NCI-H128 (cell line): Measurements from ENCODE around the gene MRPL30.
"Not testable (repeated sequence)": the region's sequence is repeated elsewhere in the genome, so short reads cannot be mapped to it uniquely, and the experiment has no call there.

Source experiments
- DNase-seq: peaks from one replicate; lab custom pipeline; 2025; ENCODE audit not compliant: unreplicated experiment; lab: John Stamatoyannopoulos, UW

Gene MRPL30

DNA sequence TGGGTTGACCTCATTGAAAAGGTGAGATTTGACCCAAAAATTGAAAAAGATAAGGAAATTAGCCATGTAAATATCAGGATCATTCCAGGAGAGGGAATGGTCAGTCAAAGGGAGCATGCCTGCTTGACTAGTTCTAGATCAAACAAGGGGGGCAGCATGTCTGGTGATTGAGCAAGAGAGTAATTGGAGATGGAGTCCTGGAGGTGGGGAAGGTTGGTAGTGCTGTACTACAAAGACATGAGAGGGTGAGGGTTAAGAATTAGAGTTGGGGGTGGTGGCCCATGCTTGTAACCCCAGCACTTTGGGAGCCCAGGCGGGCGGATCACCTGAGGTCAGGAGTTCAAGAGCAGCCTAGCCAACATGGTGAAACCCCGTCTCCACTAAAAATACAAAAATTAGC, 2.0 kb downstream of the MRPL30 start:
- no peak for DNase-seq

DNA sequence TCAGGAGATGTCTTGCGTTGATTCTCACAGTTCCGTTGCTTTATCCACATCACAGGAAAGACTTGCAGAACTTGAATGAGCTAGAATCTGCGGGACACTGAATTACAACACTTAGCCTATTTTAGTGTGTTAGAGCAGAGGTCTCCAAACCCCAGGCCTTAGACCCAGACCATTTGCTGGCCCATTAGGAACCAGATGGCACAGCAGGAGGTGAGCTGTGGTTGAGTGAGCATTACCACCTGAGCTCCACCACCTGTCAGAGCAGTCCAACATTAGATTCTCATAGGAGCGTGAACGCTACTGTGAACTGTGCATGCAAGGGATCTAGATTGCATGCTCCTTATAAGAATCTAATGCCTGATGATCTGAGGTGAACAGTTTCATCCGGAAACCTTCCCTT, 3.8 kb downstream of the MRPL30 start:
- DNase-seq: no peak

DNA sequence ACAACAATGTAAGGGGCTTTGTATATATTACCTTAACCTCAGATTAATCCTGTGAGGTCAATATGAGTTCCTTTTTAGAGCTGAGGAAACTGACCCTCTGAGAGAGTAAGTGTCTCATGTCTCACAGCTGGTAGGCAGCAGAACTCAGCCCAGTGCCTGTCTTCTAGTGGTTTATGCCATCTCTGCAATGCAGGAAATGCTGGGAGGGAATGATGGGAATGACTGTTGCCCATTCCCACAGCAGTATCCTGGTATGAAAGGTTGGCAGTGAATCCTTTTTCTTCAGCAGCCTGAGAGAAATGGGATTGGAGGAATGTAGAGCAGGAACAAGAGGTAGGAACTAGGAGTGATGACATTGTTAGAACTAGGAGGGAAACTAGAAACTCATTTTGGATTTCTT, 6.0 kb downstream of the MRPL30 start:
- no peak for DNase-seq

DNA sequence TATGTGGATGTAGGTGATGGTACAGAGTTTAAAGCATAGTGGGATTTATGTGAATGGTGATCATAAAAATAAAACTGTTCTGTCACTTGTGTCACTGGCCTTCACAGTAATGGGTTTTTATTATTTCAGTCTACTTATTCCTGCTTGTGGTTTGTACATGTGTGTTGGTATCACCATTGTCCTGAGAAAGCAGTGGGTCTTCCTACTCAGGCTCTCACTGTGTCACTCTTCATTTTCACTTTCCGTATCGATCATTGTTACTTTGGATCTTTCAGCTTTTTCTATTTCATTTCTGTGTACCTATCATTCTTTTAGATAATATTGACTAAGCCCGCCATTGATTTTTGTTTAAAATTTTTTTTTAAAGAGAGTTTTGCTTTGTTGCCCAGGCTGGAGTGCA, 7.4 kb downstream of the MRPL30 start:
- no peak for DNase-seq

DNA sequence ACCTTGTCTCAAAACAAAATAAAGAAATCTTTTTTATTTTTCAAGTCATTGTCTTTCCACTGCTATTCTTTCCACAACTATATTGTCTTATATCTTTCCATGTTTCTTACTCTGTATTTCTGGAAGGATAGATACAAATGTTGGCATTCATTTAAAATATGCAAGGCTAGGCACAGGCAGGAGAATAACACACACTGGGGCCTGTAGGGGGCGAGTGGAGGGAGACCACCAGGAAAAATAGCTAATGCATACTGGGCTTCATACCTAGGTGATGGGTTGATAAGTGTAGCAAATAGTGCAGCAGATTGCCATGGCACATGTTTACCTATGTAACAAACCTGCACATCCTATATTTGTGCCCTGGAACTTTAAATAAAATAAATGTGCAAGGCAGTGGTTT, 9.6 kb downstream of the MRPL30 start:
- no peak for DNase-seq

DNA sequence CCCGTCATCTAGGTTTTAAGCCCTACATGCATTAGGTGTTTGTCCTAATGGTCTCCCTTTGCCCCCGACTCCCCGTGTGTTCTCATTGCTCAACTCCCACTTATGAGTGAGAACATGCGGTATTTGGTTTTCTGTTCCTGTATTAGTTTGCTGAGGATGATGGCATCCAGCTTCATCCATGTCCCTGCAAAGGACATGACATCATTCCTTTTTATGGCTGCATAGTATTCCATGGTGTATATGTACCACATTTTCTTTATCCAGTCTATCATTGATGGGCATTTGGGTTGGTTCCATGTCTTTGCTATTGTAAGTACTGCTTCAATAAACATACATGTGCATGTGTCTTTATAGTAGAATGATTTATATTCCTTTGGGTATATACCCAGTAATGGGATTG, 11.4 kb downstream of the MRPL30 start:
- not testable (repeated sequence) for DNase-seq

DNA sequence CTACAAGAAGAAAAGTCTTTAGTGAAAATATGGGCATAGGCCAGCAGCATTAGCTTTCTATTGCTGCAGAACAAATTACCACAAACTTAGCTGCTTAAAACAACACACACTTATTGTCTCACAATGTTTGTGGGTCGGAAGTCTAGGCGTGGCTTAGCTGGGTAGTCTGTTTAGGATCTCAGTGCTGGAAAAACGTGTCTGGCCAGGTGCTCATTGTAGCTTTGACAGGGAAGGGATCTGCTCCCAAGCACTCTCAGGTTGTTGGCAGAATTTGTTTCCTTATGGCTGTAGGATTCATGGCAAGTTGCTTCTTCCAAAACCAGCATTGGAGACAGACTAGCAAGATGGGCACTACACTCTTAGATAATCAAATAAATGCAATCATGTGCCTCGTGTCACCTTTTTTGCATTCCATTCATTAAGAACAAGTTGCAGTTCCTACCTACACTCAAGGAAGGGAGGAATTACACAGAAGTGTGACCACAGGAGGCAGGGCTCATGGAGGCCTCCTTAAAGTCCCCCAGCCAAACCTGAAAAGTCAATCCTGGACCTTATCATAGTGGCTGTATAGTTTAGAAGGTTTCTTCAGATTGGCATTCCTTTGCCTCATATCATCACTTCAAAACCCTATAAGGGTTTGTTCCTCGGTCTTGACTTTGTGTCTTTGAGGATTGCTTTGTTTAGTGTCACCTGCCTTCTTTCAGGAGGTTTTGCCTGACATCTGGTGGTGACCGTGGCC, 17.3 kb downstream of the MRPL30 start:
- DNase-seq: no peak

DNA sequence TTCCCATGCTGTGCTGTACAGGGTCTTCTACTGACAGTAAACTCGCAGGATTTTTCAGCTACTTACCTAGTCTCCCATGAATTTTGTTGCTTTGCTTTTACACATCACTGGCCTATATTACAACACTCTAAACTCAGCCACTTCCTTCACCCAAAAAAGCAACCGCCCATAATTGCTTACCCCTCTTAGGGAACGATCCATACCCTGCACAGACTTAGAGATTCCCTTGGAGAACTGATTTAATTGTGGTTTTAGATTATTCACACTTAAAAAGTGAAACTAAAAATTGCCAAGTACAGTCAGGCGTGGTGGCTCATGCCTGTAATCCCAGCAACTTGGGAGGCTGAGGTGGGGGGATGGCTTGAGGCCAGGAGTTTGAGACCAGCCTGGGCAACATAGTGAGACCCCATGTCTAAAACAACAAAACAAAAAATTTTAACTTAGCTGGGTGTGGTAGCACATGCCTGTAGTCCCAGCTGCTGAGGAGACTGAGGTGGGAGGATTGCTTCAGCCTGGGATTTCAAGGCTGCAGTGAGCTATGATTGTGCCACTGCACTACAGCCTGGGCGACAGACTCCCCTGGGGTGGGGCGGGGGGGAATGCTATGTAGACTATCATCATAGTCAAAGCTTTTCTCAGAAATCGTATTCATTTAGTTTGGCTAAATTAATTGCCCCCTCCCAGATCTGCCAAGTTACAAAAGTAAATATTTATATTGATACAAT, 19.3 kb downstream of the MRPL30 start:
- DNase-seq: no peak

DNA sequence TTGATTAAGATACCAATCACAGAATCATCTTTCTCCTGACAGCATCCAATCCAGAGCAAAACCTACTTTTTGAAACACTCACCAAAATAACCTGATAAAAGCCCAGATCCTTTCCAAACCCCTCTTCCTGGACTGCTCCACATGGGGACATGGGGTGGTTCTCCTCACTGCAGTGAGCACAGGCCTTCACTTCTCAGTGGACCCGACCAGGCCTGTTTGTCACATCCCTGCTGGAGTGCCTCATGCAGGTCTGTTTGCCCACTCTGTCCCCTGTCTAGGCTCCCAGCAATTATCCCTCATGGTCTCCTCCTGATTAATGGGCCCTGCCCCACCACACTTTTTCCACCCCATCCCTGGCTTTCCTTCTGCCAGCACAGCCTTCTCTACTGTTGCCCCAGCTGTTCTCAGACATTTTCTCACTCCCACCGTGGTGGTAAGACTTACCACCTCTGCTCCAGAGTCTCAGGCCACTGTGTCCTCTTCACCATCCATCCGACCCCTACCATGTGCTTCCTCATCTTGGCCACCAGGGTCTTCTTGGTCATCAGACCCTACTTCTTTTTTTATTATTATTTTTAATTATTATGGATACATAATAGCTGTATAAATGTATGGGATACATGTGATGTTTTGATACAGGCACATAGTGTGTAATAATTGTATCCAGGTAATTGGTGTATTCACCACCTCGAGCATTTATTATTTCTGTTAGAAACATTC, 21.1 kb downstream of the MRPL30 start:
- DNase-seq: no peak

DNA sequence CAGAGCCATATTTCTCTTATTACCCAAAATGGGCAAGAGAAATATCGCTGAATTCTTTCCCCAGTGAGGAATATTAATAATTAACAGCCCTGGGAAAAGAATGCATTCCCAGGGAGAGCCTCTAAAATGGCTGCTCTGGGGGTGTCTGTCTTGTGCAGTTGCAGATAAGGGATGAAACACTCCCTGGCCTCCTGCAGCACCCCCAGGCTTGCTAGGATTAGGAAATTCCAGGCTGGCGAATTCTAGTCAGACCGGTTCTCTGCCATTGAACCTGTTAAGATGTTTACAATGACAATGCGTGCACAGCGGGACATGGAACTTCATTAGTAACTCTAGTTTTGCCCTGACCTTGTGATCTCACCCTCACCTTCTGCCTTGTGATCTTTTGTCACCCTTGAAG, 24.5 kb downstream of the MRPL30 start:
- DNase-seq: no peak

DNA sequence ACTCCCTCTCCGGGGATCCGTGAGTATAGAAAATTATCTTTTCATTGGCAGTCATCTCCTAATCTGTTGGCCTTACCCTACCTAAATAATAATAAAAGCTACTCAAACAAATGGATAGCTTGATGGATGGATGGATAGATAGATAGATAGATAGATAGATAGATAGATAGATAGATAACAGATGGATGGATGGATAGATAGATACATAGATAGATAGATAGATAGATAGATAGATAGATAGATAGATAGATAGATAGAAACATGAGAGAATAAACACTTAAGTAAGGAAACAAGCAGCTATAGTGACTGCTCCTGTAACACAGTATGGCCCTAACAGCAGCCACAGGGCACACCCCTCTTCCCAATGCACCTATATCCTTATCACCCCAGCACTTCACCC, 35.1 kb downstream of the MRPL30 start:
- no peak for DNase-seq

DNA sequence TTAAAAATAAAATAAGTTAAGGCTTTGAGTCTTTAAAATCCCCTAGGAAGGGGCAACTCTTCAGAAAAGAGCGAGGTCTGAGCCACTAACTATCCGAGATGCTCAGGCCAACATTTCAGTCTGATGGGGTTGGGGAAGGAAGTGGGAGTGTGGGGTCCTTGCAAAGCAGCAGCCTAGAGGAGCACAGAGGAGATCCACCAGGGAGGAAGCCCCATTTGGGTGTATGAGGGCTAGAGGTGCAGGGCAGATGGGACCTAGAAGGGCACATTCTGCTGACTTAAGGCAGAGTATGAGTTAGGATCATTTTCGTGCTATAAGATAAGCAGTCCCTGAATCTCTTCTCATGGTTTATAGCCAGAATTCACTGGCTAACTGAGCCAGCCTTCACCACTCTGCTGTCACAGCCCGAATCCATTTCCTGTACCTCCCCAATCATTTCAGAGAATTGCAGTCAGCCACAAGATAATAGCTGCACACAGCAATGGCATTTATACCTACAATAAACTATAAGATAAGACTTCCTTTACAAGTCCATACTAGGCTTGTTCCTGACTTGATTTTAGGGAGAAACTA, 37.0 kb downstream of the MRPL30 start:
- DNase-seq: no peak

DNA sequence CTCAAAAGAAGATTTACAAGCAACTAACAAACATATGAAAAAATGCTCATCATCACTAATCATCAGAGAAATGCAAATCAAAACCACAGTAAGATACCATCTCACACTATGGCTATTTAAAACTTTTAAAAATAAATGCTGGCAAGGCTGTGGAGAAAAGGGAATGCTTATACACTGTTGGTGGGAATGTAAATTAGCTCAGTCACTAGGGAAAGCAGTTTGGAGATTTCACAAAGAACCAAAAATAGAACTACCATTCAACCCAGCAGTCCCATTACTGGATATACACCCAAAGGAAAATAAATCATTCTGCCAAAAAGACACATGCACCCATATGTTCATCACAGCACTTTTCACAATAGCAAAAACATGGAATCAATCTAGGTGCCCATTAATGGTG, 52.2 kb downstream of the MRPL30 start:
- not testable (repeated sequence) for DNase-seq

DNA sequence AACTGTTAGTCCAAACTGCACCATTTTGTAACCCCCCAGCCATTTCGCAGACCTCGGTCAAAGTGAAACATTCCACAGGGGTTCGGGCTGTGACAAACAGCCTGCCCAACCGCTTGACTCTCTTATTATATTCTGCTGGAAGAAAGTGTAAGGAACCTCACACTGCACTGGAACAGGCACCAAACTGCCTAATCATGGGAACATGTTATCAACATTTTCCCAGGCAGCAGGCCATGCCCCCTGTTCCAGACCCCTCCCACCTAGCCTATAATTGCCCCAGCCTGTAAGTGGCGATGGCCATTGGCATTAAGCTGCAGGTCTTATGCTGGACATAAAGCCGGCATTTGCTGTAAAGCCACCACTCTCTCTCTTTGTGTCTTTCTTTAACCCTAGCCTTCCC, 57.6 kb downstream of the MRPL30 start:
- no peak for DNase-seq

DNA sequence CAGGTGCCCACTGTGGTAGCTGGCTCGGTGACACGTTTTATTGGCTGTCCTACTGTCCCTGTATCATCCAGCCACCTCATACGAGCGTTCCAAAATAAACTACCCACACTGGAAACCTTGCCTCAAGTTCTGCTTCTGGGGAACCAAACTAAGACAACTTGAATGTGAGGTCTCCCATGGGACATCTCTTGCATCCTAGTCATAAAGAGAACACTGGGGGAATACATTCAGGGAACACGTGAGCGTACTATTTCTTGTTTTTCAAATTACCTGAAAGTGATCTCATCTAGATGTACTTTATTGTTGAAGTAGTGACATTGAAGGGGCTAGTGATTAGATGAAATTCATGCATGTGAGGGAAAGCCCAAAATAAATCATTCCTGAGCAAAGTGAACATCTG, 59.4 kb downstream of the MRPL30 start:
- DNase-seq: no peak

DNA sequence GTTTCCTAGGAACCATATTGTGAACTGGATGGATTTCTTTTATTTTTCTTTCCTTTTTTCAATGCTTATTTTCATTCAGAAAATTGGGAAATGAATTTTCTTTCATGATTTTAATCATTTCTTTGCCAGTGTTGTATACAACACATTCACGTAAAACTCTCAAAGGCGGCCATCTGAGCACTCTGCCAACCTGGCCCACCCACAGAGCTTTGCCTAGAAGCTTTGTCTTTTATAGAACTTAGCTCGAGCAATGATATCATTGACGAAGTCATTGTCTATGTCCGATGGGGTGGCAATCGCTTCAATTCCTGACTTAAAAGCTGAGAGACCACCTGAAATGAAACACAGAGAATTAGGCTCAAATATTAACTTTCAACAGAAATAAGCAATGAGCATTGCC, 61.2 kb downstream of the MRPL30 start:
- DNase-seq: no peak
